Measurements from ENCODE around the gene PPM1J.
"Not testable (repeated sequence)": the region's sequence is repeated elsewhere in the genome, so short reads cannot be mapped to it uniquely, and the experiment has no call there.

PPM1J gene

DNA sequence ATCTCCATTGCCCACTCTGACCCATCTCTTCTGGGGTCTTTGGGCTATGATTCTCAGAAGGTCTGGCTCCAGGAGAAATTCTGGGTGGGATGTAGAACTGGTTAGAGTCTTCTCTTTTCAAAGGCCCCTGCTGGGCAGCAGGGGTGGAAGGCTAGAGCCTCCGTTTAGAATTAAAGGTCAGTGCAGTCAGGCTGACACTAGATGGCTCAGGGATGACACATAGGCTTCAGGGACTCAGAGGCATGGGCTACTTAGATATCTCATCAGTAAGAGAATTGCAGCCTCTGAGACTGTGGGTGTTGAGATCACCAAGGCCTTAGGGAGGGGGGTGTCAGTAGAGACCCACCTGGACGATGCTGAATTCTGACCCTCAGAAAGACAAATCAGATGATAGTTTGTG lies 12.6 kb upstream of the PPM1J start:
- TF ChIP-seq, protein P1, sequence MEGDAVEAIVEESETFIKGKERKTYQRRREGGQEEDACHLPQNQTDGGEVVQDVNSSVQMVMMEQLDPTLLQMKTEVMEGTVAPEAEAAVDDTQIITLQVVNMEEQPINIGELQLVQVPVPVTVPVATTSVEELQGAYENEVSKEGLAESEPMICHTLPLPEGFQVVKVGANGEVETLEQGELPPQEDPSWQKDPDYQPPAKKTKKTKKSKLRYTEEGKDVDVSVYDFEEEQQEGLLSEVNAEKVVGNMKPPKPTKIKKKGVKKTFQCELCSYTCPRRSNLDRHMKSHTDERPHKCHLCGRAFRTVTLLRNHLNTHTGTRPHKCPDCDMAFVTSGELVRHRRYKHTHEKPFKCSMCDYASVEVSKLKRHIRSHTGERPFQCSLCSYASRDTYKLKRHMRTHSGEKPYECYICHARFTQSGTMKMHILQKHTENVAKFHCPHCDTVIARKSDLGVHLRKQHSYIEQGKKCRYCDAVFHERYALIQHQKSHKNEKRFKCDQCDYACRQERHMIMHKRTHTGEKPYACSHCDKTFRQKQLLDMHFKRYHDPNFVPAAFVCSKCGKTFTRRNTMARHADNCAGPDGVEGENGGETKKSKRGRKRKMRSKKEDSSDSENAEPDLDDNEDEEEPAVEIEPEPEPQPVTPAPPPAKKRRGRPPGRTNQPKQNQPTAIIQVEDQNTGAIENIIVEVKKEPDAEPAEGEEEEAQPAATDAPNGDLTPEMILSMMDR (IDR thresholded peaks at IDR 0.05; ENCODE audit: insufficient read depth, low read length, poor library complexity, severe bottlenecking), result no peak
- no peak for TF ChIP-seq EZH2phosphoT487 (conservative IDR thresholded peaks at IDR 0.05; ENCODE audit: low read length)
- H3K9me2 ChIP-seq (replicated peaks; ENCODE audit: insufficient read depth, low read length), result no peaks in the 10 kb centered on the region

DNA sequence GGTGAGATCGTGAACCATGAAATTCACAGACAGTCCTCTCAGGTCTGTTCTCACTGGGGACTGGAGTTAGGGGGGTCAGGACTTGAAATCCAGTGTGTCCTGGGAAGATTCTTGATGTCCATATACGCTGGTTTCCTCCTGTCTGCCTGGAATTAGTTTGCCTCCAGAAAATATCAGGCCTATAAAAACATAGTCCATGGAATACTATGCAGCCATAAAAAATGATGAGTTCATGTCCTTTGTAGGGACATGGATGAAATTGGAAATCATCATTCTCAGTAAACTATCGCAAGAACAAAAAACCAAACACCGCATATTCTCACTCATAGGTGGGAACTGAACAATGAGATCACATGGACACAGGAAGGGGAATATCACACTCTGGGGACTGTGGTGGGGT lies 9.1 kb upstream of the PPM1J start:
- not testable (repeated sequence) for H3F3A ChIP-seq (ENCODE audit: insufficient read depth); H3K4me3 ChIP-seq (ENCODE audit: insufficient read depth, low read length, poor library complexity, severe bottlenecking); H3K27ac ChIP-seq (ENCODE audit: low read depth, low read length); H3K36me3 ChIP-seq (ENCODE audit: low read length); H3K27me3 ChIP-seq (ENCODE audit: low read length); H3K9ac ChIP-seq (ENCODE audit: low read length); H3K4me2 ChIP-seq (ENCODE audit: low read depth, low read length, poor library complexity, severe bottlenecking); H3K79me2 ChIP-seq (ENCODE audit: insufficient read depth, low read length); H4K20me1 ChIP-seq (ENCODE audit: low read depth, low read length); H2AFZ ChIP-seq (ENCODE audit: low read depth, low read length, severe bottlenecking); H3K9me2 ChIP-seq (replicated peaks; ENCODE audit: insufficient read depth, low read length); H3K9me3 ChIP-seq (ENCODE audit: insufficient read depth, low read length)

More for the DNA sequence above, 12.6 kb upstream of the PPM1J start:
- Histone ChIP-seq H3F3A (ENCODE audit: insufficient read depth) (no peaks in the 10 kb centered on the region), H2AFZ (ENCODE audit: low read depth, low read length, severe bottlenecking) (no peak overlapping the region), H3K79me2 (ENCODE audit: insufficient read depth, low read length) (no peaks in the 10 kb centered on the region), H3K36me3 (ENCODE audit: low read length) (no peaks in the 10 kb centered on the region), H4K20me1 (ENCODE audit: low read depth, low read length) (no peaks in the 10 kb centered on the region), H3K9me3 (ENCODE audit: insufficient read depth, low read length) (no peaks in the 10 kb centered on the region), H3K27ac (ENCODE audit: low read depth, low read length) (no peak overlapping the region), H3K27me3 (ENCODE audit: low read length) (no peaks in the 10 kb centered on the region), H3K9ac (ENCODE audit: low read length) (no peak overlapping the region), H3K4me2 (ENCODE audit: low read depth, low read length, poor library complexity, severe bottlenecking) (no peak overlapping the region), H3K4me3 (ENCODE audit: insufficient read depth, low read length, poor library complexity, severe bottlenecking) (no peak overlapping the region)

DNA sequence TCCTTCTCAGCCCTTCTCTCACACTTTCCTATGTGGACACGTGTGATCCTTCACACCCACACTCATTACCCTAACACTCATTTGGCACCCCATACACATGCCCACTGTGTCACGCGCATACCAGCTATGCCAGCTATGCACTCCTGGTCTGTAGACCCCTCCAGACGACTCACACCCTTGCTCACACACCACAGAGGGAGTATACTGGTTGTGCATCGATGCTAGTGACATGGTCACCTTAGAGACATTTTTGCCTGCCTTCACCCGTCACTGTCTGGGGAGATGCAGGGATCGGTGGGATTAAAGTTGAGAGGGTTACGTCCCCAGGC lies 8.3 kb upstream of the PPM1J start:
- Histone ChIP-seq H3K4me2 (ENCODE audit: low read depth, low read length, poor library complexity, severe bottlenecking) (no peak overlapping the region), H3K36me3 (ENCODE audit: low read length) (no peaks in the 10 kb centered on the region), H3K27ac (ENCODE audit: low read depth, low read length) (no peak overlapping the region), H3K9me3 (ENCODE audit: insufficient read depth, low read length) (no peaks in the 10 kb centered on the region), H3K9ac (ENCODE audit: low read length) (no peak overlapping the region), H3K9me2 (replicated peaks; ENCODE audit: insufficient read depth, low read length) (no peaks in the 10 kb centered on the region), H2AFZ (ENCODE audit: low read depth, low read length, severe bottlenecking) (no peak overlapping the region), H3K79me2 (ENCODE audit: insufficient read depth, low read length) (no peaks in the 10 kb centered on the region), H4K20me1 (ENCODE audit: low read depth, low read length) (no peaks in the 10 kb centered on the region), H3F3A (ENCODE audit: insufficient read depth) (no peaks in the 10 kb centered on the region), H3K27me3 (ENCODE audit: low read length) (no peaks in the 10 kb centered on the region), H3K4me3 (ENCODE audit: insufficient read depth, low read length, poor library complexity, severe bottlenecking) (no peak overlapping the region)
- TF ChIP-seq EZH2phosphoT487 (conservative IDR thresholded peaks at IDR 0.05; ENCODE audit: low read length), result no peak
- TF ChIP-seq, protein P1 (IDR thresholded peaks at IDR 0.05; ENCODE audit: insufficient read depth, low read length, poor library complexity, severe bottlenecking), result no peak

DNA sequence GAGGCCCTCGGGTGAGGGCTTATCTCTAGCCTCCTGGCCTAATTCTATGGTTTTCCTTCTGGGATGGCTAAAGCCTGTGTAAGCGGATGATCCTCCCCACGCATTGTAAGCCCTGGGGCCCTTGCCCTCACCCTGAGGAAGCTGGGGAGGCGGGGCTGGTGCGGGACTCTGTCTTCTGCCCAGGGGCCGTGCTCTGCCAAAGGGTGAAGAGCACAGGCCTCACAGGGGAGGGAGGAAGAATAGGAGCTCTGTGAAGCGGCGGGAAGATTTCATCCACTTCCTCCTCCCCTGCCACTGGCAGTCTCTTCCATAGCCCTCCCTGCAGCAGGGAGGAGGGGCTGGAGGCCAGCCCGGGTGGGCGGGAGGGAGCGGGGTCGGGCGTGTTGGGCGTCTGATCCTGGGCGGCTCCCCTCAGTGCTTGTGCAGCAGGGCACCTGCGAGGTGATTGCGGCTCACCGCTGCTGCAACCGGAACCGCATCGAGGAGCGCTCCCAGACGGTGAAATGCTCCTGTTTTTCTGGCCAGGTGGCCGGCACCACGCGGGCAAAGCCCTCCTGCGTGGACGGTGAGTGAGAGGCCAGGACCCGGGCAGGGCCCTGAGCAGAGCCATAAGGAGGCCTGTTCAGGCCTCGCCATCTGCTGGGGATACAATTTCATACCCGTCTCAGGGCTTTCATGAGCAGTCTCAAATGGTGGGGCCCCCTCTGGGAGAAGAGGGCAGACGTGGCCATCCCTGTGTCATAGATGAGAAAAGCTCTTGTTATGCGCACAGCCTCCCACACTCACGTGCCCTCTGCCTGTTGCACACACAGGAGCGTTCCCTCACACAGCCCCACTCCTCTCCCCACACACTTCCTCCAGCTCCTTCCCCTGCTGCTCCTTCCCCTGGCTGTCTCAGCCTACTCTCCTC lies 7.7 kb upstream of the PPM1J start:
- Histone ChIP-seq H3K27me3 (ENCODE audit: low read length) (no peaks in the 10 kb centered on the region), H3K4me3 (ENCODE audit: insufficient read depth, low read length, poor library complexity, severe bottlenecking) (no peak overlapping the region), H3F3A (ENCODE audit: insufficient read depth) (no peaks in the 10 kb centered on the region), H3K9ac (ENCODE audit: low read length) (no peak overlapping the region), H3K79me2 (ENCODE audit: insufficient read depth, low read length) (no peaks in the 10 kb centered on the region), H2AFZ (ENCODE audit: low read depth, low read length, severe bottlenecking) (no peak overlapping the region), H3K27ac (ENCODE audit: low read depth, low read length) (no peak overlapping the region), H3K4me2 (ENCODE audit: low read depth, low read length, poor library complexity, severe bottlenecking) (no peak overlapping the region), H4K20me1 (ENCODE audit: low read depth, low read length) (no peaks in the 10 kb centered on the region), H3K9me3 (ENCODE audit: insufficient read depth, low read length) (no peaks in the 10 kb centered on the region), H3K9me2 (replicated peaks; ENCODE audit: insufficient read depth, low read length) (no peaks in the 10 kb centered on the region), H3K36me3 (ENCODE audit: low read length) (no peaks in the 10 kb centered on the region)
- TF ChIP-seq, protein P1 (IDR thresholded peaks at IDR 0.05; ENCODE audit: insufficient read depth, low read length, poor library complexity, severe bottlenecking), result no peak
- no peak for TF ChIP-seq EZH2phosphoT487 (conservative IDR thresholded peaks at IDR 0.05; ENCODE audit: low read length)
